SK-N-DZ (cell line): ENCODE measurements around the gene IL17RC.

Experiments
- DNase-seq: peaks from one replicate; pipeline ENCODE4 v3.0.0-alpha.2; 2015; ENCODE audit warnings: low spot score
- small RNA-seq, 2 experiments: library from RNA; depleted of rRNA; stranded (forward); fragments of <200 nt; gene quantifications; one replicate each; pipeline ENCODE3, GENCODE V24; 2014

IL17RC gene

DNA sequence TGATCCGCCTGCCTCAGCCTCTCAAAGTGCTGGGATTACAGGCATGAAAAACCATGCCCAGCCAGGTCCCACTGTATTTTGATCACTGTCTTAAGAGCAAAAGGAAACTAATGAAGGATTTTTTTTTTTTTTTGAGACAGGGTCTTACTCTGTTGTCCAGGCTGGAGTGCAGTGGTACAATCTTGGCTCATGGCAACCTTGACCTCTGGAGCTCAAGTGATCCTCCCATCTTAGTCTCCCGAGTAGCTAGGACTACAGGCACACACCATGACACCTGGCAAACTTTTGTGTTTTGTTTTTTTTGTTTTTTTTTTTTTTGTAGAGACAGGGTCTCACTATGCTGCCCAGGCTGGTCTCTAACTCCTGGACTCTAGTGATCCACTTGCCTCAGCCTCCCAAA lies 63.4 kb downstream of the IL17RC start:
- DNase-seq = no peak

Small RNA genes within 50 kb of the gene (small RNA-seq; reads per million reads assigned to genes)
- gene RNU6-882P = 0 reads per million in 2 experiments
